ENCODE measurements around the gene LILRA6.
A peak's percentile ranks its signal among the peaks of the same experiment; 100 is the strongest.

The LILRA6 gene

GRCh38 chr19:54188215-54188871, 54.2 kb downstream of the LILRA6 start:
- DNase-seq: peak in 8 of 51 donors; percentile 3 to 31 (median 17)

DNA sequence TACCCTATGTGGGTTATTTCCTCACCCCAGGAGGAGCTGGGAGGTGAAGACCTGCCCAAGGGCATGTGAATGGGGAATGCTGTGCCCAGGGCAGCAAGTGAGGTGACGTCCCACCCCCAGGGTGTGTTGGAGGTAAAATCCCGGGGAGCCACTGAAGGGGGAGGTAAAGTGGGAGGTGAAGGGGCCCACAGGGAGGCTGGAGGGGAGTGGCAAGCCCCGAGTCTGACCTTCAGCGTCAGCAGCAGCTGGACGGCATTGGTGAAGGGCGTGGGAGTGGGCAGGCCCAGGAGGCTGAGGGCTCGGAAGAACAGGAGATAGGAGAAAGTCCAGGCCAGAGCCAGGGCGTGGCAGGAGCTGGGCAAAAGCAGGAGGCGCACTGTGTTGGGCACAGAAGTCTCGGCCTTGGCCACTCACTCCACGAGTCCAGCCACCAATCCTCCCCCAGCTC, 55.6 kb downstream of the LILRA6 start:
- no peak for DNase-seq
